ENCODE measurements around the gene MEF2B.

The MEF2B gene

DNA sequence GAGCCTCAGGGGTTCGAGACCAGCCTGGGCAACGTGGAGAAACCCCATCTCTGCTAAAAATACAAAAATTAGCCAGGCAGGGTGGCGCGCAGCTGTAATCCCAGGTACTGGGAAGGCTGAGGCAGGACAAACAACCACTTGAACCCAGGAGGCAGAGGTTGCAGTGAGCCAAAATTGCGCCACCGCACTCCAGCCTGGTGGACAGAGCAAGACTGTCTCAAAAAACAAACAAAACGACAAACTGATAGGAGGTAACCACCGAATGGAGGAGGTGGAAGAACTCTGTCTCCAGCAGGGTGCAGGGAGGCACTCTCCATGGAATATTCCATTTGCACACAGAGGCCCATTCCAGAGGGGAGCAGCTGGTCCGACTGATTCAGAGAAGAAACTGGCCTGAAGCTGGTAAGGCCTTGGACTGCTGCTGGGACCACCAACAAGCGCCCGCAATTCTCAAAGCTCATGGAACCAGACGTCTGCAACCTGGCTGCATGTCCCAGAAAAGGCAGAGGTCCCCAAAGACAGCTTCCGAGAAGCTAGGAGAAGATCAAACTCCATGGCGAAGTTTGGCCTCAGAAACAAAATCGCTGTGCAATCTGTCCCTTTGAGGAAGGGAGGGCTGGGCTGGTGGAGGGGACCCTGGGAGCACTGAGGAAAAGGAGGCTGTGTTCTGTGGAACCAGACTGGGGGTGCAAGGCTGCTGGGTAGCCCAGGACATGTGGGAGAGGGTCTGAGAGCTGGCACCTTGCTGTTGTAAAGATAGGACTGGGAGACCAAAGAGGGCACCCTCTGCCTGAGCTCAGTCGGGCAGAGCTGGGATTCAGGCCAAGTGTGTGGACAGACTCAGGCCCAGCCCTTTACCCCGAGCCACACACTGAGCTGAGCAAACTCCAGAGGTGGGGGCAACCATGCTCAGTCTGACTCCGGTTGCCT is 71.1 kb downstream of the MEF2B start:
- DNase-seq (ENCODE audit: low read depth): no peak

DNA sequence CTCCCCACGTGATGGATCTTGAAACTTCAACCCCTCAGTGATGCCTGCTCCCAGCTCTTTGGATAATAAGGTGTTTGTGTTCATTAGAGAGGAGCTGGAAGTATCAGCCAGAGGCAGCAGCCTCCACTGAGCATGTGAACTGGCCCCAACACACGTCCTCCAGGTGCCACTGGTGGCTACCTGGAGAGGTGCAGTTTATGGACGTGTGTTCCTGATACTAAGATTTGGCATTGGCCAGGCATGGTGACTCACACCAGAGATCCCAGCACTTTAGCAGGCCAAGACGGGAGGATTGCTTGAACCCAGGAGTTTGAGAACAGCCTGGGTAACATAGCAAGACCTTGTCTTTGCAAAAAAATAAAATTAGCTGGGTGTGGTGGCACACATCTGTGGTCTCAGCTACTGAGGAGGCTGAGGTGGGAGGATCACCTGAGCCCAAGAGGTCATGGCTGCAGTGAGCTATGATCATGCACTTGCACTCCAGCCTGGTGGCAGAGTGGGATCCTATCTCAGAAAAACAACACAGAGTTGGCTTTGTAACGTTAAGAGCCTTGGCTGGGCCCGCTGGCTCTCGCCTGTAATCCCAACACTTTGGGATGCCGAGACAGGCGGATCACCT is 71.9 kb downstream of the MEF2B start:
- no peak for DNase-seq (ENCODE audit: low read depth)

- DNase-seq (ENCODE audit: low read depth): no peak
Observed at GRCh38 chr19:19096641-19097627, 73.1 kb downstream of the MEF2B start.

GRCh38 chr19:19095691-19096090 is 74.4 kb downstream of the MEF2B start:
- DNase-seq (ENCODE audit: low read depth): no peak
